ENCODE data around the gene HIVEP2.

Gene HIVEP2

DNA sequence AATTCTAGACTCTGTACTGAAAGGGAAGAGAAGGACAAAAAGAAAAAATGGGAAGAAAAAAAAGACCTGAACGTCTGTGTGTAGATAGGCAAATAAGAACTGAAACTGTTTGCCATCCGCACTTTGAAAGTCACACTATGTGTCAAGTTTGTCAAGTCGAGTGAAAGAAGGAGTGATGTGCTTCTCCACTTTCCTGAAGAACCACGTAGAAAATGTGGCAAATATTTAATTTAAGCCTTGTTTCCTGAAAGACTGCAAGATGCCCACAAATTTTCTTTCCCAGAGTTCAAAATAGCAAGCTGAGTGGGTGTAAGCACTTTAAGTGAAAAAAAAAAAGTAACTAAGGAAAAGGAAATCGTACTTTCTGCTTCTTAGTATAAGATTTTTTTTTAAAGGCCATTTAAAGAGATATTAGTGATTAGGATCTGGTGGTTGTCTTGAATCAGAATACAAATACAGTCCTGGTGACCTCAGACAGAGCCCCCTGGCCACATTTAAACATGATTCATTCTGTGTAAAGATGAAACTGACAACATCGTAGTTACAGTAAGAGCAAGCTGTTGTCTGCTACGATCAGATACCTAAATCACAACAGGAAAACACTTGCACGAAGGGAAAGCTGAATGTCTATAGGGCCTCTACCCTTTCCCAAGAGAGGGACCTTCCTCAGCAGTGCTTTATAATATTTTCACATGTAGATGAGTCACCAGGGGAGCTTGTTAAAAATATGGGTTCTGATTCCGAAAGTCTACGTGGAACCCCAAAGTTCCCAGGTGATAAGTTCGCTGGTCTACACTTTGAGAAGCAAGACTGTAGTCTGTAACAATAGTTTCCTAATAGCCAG is 102.3 kb downstream of the HIVEP2 start:
- DNase-seq (ENCODE audit: low spot score): no peak

DNA sequence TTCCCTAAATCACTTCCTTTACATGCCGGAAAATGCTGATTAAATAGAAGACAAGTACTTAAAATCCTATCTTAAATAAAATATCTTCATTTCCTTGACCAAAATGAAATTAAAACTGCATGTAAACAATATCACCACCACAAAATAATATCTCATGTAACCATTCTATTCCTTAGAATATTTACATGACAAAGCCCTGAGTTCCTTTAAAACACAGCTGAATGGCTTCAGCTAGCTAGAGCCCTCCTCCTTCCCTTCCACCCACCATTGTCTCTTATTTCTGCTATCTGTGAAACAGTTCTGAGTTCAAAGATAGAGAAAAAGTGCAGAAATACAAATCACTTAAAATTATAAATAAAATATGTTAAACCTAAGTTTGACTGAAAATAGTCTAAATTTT is 103.1 kb downstream of the HIVEP2 start:
- no peak for DNase-seq (ENCODE audit: low spot score)

DNA sequence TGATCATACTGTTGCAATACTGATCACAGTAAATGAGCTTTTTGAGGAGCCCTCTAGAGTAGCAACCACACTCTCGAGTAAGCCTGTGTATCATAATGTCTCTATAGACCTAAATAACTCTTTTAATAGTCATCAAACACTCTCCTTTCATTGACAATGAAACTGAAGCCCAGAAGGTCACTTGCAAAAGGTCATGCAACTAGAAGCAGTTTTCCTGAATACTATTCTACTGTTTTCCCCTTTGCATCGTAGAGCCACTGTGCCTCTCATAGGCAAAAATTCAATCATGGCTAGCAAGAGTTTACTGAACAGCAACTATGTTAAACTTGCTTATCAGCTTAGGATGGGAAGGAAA is 105.3 kb downstream of the HIVEP2 start:
- DNase-seq (ENCODE audit: low spot score): no peak

DNA sequence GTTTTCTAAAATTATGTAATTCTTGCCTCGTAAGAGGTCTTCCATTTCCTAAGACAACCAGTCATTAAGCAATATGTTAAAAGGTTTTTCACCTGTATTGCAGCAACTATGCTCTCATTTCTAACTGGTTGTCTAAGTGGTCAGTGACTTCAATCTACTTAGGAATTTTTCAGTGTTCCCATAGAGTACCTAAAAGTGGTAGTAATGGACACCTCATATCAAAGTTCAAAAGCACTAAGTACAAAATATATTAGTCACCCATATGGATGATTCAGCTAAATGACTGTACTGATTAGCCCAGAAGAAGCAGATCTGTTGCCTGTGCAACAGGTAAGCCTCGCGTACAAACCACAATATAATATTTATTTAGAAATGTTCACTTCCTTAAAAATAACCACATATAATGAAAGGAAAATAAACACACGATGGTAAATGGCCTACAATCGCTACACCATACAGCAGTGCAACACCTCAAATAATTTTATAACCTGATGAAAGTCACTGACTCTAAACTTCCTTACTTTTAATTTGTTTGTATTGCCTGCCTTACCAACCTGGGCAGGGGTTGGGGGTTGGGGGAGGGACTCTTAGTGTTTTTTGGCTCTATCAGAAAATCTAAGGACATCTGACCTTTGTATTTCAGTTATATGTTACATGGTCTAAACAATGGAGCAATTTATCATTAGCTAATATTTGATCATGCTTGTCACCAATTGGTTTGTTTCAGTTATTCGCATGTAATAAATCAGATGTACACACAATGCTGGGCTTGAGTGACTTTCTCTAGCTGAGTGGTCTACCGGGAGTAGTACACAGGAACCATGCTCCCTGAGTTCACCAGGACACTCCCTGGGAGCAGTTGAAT is 105.9 kb downstream of the HIVEP2 start:
- DNase-seq (ENCODE audit: low spot score): no peak

DNA sequence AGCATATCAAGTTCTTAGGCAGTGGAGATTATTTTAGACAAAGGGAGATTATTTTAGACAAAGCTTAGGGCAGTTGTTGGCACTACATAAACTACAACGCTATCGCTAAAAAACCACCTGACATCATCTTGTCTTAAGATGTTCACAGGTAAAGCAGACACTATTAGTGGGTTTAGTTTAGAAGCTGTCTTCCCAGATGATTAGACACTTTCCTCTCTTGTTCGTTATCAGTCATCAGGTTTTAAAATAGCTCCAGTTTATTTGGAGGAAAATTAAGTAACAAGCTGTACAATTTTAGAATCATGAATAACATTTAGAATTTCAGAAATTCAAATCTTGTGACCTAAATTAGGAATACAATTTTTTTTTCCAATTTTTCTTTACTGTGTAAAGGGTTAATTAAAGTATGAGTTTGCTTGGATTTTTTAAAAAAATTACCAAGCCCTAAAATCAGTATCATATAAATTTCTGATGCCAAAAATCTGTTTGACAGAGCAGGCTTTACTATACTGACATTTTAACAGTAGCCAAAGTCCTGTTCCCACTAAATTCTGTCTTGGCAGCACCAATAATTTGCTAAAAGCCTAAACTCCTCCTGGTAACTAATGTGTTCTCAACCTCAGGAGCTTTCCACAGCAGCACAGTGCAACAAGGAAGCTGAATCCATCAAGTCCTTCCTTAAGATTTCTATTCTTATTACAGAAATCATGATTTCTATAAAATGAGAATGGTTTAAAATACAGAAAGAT is 109.0 kb downstream of the HIVEP2 start:
- DNase-seq (ENCODE audit: low spot score): no peak

DNA sequence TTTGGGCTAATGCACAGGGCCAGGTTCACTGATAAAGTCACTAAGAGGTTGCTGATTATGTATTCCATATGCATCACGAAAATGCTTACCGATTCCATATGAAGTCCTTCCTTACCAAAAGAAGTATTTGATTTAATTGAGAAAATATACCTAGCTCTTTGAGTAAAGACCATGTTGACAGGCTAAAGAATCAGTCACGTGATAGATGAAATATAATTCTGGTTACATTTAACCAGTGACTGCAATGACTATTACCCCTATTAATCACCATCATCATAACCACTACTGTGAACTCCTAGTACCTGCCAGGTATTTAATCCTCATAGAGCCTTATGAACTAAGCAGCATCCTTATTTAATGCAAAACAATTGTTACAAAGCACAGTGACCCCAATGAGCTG is 110.1 kb downstream of the HIVEP2 start:
- no peak for DNase-seq (ENCODE audit: low spot score)

DNA sequence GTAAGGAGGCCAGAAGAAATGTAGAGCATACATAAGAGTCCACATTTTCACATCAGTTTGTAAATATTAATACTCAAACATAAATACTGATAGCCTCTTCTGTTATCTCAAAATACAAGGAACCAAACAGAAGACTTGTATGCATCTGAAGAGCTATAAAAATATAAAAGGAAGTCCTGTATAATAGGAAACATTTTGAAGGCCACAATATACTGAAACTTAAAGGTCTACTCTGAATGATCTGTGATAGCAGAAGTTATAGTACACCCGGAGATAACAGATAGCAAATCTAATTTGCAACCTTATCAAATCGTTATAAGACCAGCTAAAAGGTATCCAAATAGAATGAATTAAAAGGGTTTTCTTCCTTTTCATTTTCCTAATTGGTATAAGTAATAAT is 111.2 kb downstream of the HIVEP2 start:
- no peak for DNase-seq (ENCODE audit: low spot score)

DNA sequence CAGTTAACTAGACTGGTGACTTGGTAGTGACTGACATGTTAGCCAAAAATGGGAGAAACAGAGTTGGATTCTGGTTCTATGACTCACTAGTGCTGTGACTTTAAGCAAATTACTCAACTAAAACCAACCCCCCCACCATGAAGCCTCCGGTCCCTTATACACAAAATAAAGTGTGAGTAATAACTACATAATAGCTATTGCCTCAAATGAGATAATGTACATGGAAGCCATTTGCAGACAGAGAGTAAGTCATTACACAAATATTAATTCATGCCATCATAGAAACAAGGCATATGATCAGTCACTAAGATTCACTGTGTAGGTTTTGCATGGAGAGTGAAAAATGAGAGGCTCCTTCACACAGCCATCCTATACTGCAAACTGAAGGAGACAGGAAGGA is 111.9 kb downstream of the HIVEP2 start:
- DNase-seq (ENCODE audit: low spot score): no peak

DNA sequence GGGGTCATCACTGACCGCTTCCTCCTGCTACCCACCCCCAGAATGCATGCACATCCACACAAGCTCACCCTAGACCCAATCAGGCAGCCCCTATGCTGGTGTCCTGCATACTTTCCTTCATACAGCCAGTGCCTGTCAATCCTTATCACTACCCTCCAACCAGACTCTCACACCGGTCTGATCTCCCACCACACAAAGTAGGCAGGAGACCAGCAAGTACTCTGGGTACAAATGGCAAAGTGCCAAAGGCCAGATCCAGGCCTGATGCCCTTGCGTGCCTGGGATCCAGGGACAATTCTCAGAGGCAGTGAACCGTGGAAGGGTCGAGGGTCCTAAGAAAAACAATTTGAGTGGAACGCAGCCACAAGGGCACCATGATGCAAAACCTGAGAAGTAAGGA is 114.2 kb downstream of the HIVEP2 start:
- DNase-seq (ENCODE audit: low spot score): no peak

DNA sequence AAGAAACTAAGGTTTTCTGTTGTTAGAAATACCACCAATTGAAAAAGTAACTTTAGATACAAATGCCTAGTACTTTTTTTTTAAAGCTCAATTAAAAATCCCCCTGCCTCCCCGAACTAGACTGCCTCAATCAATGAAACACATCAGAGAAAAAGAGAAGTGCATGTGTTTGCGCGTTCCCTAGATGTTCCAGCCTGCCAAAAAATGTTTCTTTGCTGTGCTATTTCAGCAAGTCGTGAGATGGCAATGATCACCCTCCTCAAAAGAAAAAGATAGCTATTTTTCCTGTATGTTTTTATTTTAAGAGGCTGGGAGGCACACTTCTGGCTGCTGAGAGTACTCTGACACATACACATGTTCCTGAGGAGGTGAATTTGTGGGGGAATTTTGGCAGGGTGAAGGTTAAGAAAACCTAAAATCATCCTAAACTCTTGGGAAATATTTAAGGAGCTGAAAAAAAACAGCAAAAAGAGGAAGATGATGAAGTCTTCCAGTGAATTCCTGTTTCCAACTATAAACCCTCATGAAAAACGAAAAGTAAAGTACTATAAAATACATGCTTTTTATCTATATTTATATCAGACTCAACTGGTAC is 114.8 kb downstream of the HIVEP2 start:
- no peak for DNase-seq (ENCODE audit: low spot score)

DNA sequence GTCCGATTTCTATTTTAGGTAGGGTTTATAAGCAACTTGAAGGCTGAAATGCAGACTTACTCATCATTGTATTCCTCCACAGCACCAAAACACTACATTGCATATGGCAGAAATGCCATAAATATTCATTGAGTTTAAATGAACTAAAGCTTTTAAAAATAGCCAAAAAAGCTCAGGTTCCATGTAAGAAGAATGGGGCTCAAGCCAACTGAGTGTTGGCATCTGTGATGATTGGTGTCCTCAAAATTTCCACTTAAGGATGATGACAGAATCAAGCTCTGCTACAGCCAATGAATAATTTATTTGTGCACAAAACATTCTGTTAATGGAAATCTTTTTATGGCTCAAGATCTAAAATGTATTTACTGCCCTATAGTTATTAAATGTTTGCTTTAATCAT is 115.4 kb downstream of the HIVEP2 start:
- no peak for DNase-seq (ENCODE audit: low spot score)

DNA sequence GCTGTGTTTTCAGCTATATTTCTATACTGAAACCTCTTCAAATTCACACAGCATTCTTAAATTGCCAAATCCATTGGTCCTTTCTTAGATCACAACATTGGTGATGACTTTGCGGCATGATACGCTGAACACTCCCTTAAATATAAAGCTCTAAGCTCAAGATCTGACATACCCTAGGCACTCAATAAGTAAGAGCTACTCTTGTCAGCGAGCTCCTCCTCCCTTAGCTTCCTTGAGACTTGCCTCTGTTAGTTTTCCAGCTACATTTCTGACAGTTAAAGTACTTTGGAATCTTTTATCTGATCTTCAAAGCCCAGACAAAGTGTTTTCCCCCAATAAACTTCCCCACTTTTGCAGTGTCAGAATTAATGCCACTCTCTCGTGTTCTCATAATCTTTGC is 117.0 kb downstream of the HIVEP2 start:
- no peak for DNase-seq (ENCODE audit: low spot score)

DNA sequence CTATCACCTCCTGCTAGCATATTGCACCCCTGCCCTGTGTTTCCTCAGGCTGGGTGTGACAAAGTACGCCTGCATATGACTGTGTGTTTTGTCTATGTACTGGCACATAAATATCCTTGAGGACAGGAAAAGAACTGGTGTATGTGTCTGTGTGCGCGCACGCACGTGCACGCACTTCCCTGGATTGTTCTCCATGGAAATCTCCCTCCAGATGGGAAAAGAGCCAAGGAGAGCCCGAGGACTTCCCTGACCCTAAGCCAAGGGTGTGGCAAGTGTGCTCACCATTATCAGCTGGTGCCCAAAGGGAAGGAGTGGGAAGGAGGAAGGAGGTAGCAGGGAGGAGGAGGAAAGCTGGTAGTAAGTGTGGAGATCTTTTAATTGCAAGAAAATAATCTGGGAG is 117.6 kb downstream of the HIVEP2 start:
- no peak for DNase-seq (ENCODE audit: low spot score)

DNA sequence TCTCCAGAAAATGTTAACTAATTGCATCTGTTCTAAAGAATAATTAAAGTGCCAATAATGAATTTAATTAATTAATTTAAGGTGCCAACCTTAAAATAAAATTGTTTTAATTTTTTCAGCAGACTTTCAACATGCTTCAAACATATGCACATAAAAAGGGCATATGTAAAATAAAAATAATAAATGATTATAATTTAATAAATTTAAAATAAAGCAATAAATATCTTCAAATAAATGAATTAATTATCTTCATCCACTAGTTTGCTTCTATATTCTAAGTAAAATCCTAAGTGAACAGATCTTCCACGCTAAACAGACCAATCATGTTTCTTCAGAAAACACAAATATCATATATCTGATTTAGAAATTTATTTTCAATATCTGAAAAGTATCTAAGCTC is 119.2 kb downstream of the HIVEP2 start:
- DNase-seq (ENCODE audit: low spot score): no peak

DNA sequence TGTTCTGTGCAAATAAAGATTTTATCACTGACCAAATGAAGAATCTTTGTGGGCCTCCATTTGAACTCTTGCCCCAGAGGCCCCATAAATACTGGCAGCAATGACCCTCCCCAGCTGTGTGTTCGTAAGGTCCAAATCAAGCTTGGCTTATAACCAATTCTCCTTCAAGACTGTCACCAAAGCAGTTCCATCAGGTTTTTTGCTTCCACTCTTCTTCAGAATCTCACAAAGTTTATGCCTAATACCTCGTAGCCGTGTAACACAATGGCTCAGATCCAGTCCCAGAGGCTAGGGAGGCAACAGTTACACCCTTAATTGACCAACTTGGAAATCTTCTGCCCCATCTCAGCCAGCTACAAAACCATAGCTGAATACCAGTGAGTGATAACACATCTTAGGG is 120.5 kb downstream of the HIVEP2 start:
- DNase-seq (ENCODE audit: low spot score): no peak

DNA sequence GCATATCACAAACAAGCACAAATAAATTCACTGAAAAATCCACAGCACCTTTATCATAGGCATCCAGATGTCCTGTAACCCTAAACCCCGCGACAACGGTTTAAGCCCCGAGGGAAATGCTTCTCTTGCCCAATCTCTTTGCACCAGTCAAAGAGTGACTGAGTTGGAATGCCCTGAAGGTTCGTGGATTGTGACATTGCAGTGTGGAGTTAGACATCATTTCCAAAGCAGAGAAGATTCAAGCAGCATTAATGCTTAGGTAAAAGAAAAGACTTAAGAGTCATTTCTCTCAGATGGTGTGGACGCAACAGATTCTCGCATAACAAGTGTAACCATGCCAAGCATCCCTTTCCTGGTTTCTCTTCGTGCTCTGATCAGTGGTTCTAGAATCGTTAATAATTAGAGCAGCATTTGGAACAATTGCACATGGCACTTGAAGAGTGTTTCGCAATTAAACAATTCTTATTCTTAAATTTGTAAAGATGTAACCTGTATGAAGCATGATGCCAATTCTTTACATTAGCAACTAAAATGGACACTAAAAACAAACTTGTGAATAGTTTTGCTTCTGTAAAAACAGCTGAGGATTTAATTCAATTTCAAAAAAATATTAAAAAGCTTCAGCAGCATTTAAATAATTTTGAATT is 121.6 kb downstream of the HIVEP2 start:
- DNase-seq (ENCODE audit: low spot score): no peak

DNA sequence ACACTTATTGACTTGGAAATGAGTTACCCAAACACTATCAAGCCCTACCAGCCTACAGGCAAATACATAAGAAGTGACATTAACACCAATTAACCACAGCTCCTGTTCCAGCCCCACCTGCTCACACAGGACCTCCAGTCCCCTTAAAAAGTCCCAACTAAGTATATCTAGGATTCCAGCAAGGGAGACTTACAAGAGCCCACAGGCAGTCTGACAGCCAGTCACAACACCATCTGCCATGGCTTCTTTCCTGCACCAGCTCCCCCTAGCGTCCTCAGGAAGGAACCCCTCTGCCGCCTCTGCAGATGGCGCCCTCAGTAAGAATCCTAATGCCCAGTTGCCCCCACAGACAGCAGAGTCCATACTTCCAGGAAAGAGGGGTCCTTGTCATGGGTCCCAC is 122.1 kb downstream of the HIVEP2 start:
- DNase-seq (ENCODE audit: low spot score): no peak

DNA sequence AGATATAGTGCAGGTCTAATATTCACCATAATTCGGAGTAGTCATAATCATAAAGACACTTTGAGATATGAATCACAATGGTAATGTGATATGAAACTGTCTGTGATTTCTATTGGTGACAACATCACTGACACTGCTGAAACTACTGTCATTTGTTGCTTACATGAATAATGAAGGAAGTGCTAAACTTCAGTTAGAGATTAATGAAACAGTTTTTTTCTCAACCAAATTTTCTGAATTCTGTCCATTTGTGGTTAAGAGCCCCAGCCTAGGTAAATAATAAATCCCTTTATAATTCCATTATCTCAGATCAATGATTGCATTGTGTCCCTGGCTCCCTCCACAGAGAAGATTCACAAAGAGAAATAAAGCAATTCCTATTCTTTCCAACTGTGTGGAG is 122.6 kb downstream of the HIVEP2 start:
- DNase-seq (ENCODE audit: low spot score): no peak

DNA sequence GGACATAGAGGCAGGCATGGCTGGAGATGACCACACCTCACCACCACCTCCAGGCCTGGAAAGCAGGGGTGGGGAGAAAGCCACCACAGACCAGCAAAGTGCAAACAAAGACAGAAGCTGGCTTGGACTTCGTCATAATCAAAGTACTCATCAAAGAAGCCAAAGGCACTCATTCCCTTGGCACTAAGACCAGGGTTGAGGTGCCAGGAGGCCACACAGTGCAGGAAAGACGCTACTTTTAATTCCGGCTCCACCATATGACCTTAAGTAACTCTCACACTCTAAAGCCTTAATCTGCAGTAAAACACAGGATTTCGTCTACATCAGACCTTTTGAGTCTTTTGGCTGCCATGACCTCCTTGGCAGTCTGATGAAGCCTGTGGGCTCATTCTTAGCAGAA is 123.1 kb downstream of the HIVEP2 start:
- DNase-seq (ENCODE audit: low spot score): no peak

DNA sequence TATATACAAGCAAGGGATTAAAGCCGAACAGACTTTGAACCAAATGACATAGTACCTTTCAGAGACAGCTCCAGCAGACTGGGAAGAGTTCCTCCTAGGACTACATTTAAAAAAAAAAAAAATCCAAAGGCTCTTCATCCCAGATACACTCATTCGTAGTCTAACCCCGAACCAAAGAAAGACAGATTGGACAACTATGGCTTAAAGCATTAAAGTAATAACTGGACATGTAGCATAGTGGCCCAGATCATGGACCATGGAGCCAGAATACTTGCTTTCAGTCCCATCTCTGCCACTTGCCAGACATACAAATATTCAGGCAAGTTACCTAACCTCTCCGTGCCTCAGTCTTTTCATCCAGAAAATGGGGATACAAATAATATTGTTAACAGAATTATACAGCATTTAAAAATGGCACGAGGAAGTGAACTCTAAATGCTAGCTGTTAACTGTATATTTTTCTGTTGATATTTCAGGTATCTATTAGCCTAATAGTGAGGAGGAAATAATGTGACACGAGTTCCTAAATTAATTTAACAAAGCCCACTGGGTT is 123.7 kb downstream of the HIVEP2 start:
- DNase-seq (ENCODE audit: low spot score): no peak

DNA sequence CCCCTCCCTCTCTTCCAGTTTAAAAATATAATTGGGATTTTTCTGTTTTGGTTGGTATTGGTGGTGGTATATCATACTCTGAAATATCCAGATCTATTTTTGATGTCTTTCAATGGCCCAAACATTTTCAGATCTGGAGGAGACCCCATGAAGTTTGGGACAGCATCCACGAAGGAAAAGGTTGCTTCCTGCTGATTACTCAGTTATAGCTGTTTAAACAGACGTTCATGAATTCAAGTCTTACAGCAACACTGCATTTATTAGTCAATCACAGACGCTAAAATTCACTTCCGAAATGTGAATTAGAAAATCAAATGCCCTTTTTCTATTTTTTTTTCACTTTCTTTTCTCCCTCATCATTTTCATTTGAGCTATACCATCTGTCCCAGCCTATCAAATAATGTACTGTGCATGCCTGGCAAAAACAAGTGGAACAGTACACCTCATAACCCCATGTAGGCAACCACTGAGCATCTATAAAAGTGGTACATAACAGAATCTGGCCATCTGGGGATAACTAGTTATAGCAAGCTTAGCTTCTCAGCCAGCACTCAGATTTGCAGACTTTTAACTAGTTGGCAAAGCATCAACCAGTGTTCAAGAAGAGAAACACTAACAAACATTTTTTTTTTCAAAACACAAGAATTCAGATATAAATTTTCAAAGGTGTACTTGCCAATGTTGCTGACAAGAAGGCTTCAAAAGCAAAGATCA is 124.5 kb downstream of the HIVEP2 start:
- peak; percentile 55 for DNase-seq (ENCODE audit: low spot score)
